GM12878 (cell line): ENCODE results near the gene PACS2. TPM values are rescaled to one million over a fixed set of nuclear protein-coding genes. Genes with fewer than 3 reads are reported as not detected.

ENCODE experiments used
- ATAC-seq: fragments of 200-7000 bp; cut with Tn5 transposase; 3 replicates; pipeline ENCODE4 v1.9.1; 2020; ENCODE audit warnings: mild to moderate bottlenecking, moderate library complexity
- BruUV-seq: library from RNA; stranded (reverse); fragments of 400-500 nt; replicated peaks from 2 replicates; lab custom pipeline; 2021; lab: Mats Ljungman, UMichigan
- CTCF ChIA-PET: fragments of 300-600 bp; sonication (Branson Sonifier 250); formaldehyde crosslinking; extraction: SDS; loops from one replicate; lab custom pipeline; 2021; ENCODE audit warnings: inconsistent platforms; lab: Yijun Ruan, JAX
- POLR2A ChIA-PET: fragments of 350-600 bp; formaldehyde crosslinking; extraction: SDS; loops from one replicate; lab custom pipeline; 2021; ENCODE audit warnings: inconsistent platforms; lab: Charles Lee
- RAD21 ChIA-PET: fragments of 300-600 bp; sonication (Branson Sonifier 250); formaldehyde crosslinking; loops from one replicate; lab custom pipeline; 2023; ENCODE audit warnings: antibody characterized with exemption; ENCODE audit not compliant: unreplicated experiment; lab: Charles Lee
- SMC1A ChIA-PET: fragments of 300-600 bp; sonication (Branson Sonifier 250); formaldehyde crosslinking; loops from one replicate; lab custom pipeline; 2023; ENCODE audit not compliant: unreplicated experiment, uncharacterized antibody; lab: Charles Lee
- DNase-seq: peaks from one replicate; pipeline ENCODE4 v3.0.0-alpha.2; 2011; ENCODE audit warnings: low read depth, low spot score
- FAIRE-seq: peaks from 3 replicates; lab custom pipeline; 2011; peaks lifted over from hg19 to GRCh38; lab: Jason Lieb, UNC
- H2AFZ ChIP-seq: 2 replicates; pipeline ENCODE4 v1.6.0; 2011; ENCODE audit warnings: low read depth, low read length, control low read depth; ENCODE audit not compliant: control insufficient read depth
- H3K27ac ChIP-seq: 2 replicates; pipeline ENCODE4 v1.5.1; 2011; ENCODE audit warnings: control low read depth; ENCODE audit not compliant: control insufficient read depth, insufficient read depth
- H3K27me3 ChIP-seq, 2 experiments: replicated peaks in 1 of 2; 2 replicates each; pipeline versions ENCODE4 v1.6.0 to v1.6.1; 2011; ENCODE audit warnings: low read length in 1 of 2; ENCODE audit not compliant: control insufficient read depth in 2 of 2, insufficient read depth in 2 of 2
- H3K36me3 ChIP-seq, 2 experiments: 2 replicates each; pipeline ENCODE4 v1.5.1; 2011; ENCODE audit warnings: low read length in 1 of 2; ENCODE audit not compliant: control insufficient read depth in 2 of 2, insufficient read depth in 2 of 2
- H3K4me1 ChIP-seq: 2 replicates; pipeline ENCODE4 v1.6.1; 2011; ENCODE audit warnings: mild to moderate bottlenecking, low read length, moderate library complexity, mixed read lengths; ENCODE audit not compliant: control insufficient read depth, insufficient read depth
- H3K4me2 ChIP-seq: 2 replicates; pipeline ENCODE4 v1.6.0; 2011; ENCODE audit warnings: control low read depth; ENCODE audit not compliant: control insufficient read depth, insufficient read depth
- H3K4me3 ChIP-seq: fragments of 200-600 bp; sonication (generic); 2 replicates; pipeline ENCODE4 v1.5.1; 2016
- H3K79me2 ChIP-seq: 2 replicates; pipeline ENCODE4 v1.6.0; 2011; ENCODE audit warnings: low read length; ENCODE audit not compliant: control insufficient read depth, insufficient read depth
- H3K9ac ChIP-seq: 2 replicates; pipeline ENCODE4 v1.8.0; 2011; ENCODE audit warnings: low read length, control low read depth, mixed read lengths; ENCODE audit not compliant: control insufficient read depth, insufficient read depth
- H3K9me3 ChIP-seq: replicated peaks from 3 replicates; pipeline ENCODE4 v1.5.1; 2011; ENCODE audit warnings: mild to moderate bottlenecking, low read length; ENCODE audit not compliant: control insufficient read depth, insufficient read depth
- H4K20me1 ChIP-seq: 2 replicates; pipeline ENCODE4 v1.6.0; 2011; ENCODE audit not compliant: control insufficient read depth, insufficient read depth
- ASH2L ChIP-seq: fragments of 300-600, 200-600 bp; sonication (generic); IDR thresholded peaks from 2 replicates; pipeline ENCODE4 v1.6.1; 2017; ENCODE audit warnings: low read depth, mild to moderate bottlenecking, borderline replicate concordance
- BMI1 ChIP-seq: fragments of 450-650 bp; IDR thresholded peaks from 2 replicates; pipeline ENCODE4 v1.6.1; 2016; ENCODE audit warnings: mild to moderate bottlenecking, moderate library complexity, borderline replicate concordance
- CBX5 ChIP-seq: sonication (generic); IDR thresholded peaks from 2 replicates; pipeline ENCODE4 v1.6.1; 2016; ENCODE audit warnings: low read depth, moderate library complexity, mild to moderate bottlenecking, inconsistent platforms
- ETV6 ChIP-seq, 2 experiments: fragments of 450-650 bp in 1 of 2; IDR thresholded peaks in 1 of 2; conservative IDR thresholded peaks in 1 of 2; 2 replicates each; pipeline ENCODE4 v1.6.1; 2014; ENCODE audit warnings: antibody characterized with exemption in 1 of 2, borderline replicate concordance in 1 of 2, low read depth in 1 of 2, mild to moderate bottlenecking in 1 of 2, moderate library complexity in 1 of 2
- HDGF ChIP-seq: fragments of 450-650 bp; IDR thresholded peaks from 2 replicates; pipeline ENCODE4 v1.6.1; 2016; ENCODE audit warnings: antibody characterized with exemption
- IKZF1 ChIP-seq: fragments of 450-650 bp; conservative IDR thresholded peaks from 2 replicates; pipeline ENCODE4 v1.6.1; 2017; ENCODE audit warnings: antibody characterized with exemption, mild to moderate bottlenecking
- IKZF2 ChIP-seq, 2 experiments: fragments of 450-650 bp; IDR thresholded peaks; 2 replicates each; pipeline ENCODE4 v1.6.1; 2017; ENCODE audit warnings: mild to moderate bottlenecking in 2 of 2, moderate library complexity in 2 of 2
- NFIC ChIP-seq: IDR thresholded peaks from 2 replicates; pipeline ENCODE4 v1.6.1; 2012; ENCODE audit warnings: low read depth, mild to moderate bottlenecking, inconsistent platforms, low read length, moderate library complexity
- RAD21 ChIP-seq: IDR thresholded peaks from 2 replicates; pipeline ENCODE4 v1.6.1; 2011; ENCODE audit warnings: mild to moderate bottlenecking, low read depth, low read length, moderate library complexity; ENCODE audit not compliant: insufficient read depth
- STAT3 ChIP-seq: IDR thresholded peaks from 2 replicates; pipeline ENCODE4 v1.6.1; 2011; ENCODE audit warnings: low read depth, low read length, improper control_type of control experiment
- TBL1XR1 ChIP-seq: IDR thresholded peaks from 2 replicates; pipeline ENCODE4 v1.6.1; 2012; ENCODE audit warnings: low read depth, low read length, improper control_type of control experiment
- ZNF217 ChIP-seq: fragments of 450-650 bp; IDR thresholded peaks from 2 replicates; pipeline ENCODE4 v1.6.1; 2017; ENCODE audit warnings: antibody characterized with exemption, mild to moderate bottlenecking
- WGBS: methylation state at CpG from one replicate; pipeline ENCODE4 v1.1.6; 2016; ENCODE audit warnings: low lambda C conversion rate; ENCODE audit not compliant: insufficient replicate concordance, insufficient coverage; ENCODE audit errors: missing lambda C conversion rate; 5-methylcytosine and 5-hydroxymethylcytosine counted together
- in situ Hi-C: fragments of 300-500 bp; cut with MboI; formaldehyde crosslinking; loops from 9 replicates; pipeline ENCODE4 v1.14.3; 2018; ENCODE audit warnings: mixed read lengths
- intact Hi-C: fragments of 100-400 bp; cut with micrococcal nuclease; formaldehyde crosslinking; loops from one replicate; pipeline ENCODE4 v1.14.2; 2022; ENCODE audit not compliant: unreplicated experiment
- polyA plus RNA-seq, 11 experiments: library from polyadenylated mRNA; depleted of rRNA in 4 of 11; unstranded in 6 of 11; stranded (reverse) in 5 of 11; fragments of >200 nt; fragmentation: Nextera tagmentation in 4 of 11; fragmentation: Illumina TruSeq in 1 of 11; extraction: Ambion mirVana in 4 of 11; extraction: Trizol in 1 of 11; gene quantifications; 1 replicate in 1 of 11; 2 replicates in 10 of 11; pipeline versions ENCODE4 v1.2.1 to v1.2.3, GENCODE V29; 2011 to 2016; ENCODE audit warnings: inconsistent platforms in 2 of 11, missing spikeins in 2 of 11, low read depth in 1 of 11
- total RNA-seq, 4 experiments: library from RNA; depleted of rRNA in 3 of 4; stranded (reverse); fragments of >200 nt in 3 of 4; fragmentation: Illumina TruSeq in 1 of 4; extraction: Trizol in 1 of 4; gene quantifications; 2 replicates each; pipeline versions ENCODE4 v1.2.1 to v1.2.3, GENCODE V29; 2013 to 2021
- TF ChIP-seq, protein P1 (sequence below), 3 experiments: IDR thresholded peaks in 2 of 3; conservative IDR thresholded peaks in 1 of 3; 2 replicates each; pipeline ENCODE4 v1.5.1; 2011; ENCODE audit warnings: low read depth in 3 of 3, low read length in 3 of 3, mild to moderate bottlenecking in 3 of 3, control low read depth in 2 of 3, moderate library complexity in 2 of 3, inconsistent platforms in 1 of 3, mixed read lengths in 1 of 3; ENCODE audit not compliant: control insufficient read depth in 2 of 3, insufficient read depth in 1 of 3; ENCODE audit errors: extremely low read depth in 1 of 3
- TF ChIP-seq, protein P2 (sequence below): fragments of 450-650 bp; IDR thresholded peaks from 2 replicates; pipeline ENCODE4 v1.6.1; 2017; ENCODE audit warnings: mild to moderate bottlenecking, moderate library complexity
- TF ChIP-seq, protein P3 (sequence below): fragments of 150-350 bp; IDR thresholded peaks from 2 replicates; pipeline ENCODE4 v1.6.1; 2016; ENCODE audit warnings: low read depth, low read length

The PACS2 gene
- total and polyA plus RNA-seq, 10 of the 15 experiments (the other 5 are each of a cell fraction or from before 2014, with no cell fraction given) = 0.21 to 37.3 (median 9.4) TPM

DNA sequence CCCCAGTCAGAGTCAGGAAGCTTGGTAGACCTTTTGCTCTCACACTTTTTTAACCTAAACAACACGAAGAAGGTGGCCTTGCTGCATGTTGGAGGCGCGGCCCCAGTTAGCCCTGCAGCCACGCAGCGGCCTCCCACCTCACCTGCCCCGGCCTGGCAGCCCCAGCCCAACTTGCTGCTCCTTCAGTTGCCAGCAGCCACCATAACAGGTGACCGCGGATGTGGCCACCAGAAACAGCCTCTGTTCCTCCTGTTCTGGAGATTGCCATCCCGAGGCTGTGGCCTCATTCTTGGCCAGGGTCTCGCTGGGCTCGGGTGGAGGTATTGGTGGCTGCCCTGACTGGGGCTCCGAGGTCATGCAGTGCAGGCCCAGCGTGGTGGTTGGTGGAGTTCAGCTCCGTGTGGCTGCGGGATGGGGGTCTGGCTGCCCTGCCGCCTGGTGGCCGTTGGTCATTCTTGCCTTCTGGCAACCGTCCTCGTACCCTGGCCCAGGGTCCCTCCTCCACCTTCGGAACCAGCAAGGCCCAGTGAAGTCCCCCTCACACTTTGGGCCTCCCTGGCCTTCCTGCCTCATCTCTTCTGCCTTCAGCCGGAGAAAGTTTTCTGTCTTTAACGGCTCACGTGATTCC is 63.1 kb downstream of the PACS2 start:
- in situ Hi-C loops (no loop called here), intact Hi-C loops (no loop called here)
- H3K4me2 ChIP-seq = no peak overlapping the region
- POLR2A ChIA-PET = no interaction called here
- H4K20me1 ChIP-seq = no peaks in the 10 kb centered on the region
- H3K36me3 ChIP-seq = no peaks in the 10 kb centered on the region
- RAD21 ChIA-PET = no interaction called here
- DNase-seq (no peak), ATAC-seq (no peak), FAIRE-seq (no peak)
- no peak overlapping the region for H2AFZ ChIP-seq
- SMC1A ChIA-PET = no interaction called here
- CTCF ChIA-PET = interaction anchor here (0.6 kb wide), 1 partner anchor 529 kb away, joined by 3 read pairs; no protein-coding TSS in a partner anchor
- H3K9ac ChIP-seq = no peak overlapping the region
- H3K9me3 ChIP-seq = no peaks in the 10 kb centered on the region
- WGBS = 70% methylated on average over 23 of the region's 23 CpGs
- no peak overlapping the region for H3K27ac ChIP-seq
- H3K79me2 ChIP-seq = no peaks in the 10 kb centered on the region
- H3K27me3 ChIP-seq = no peaks in the 10 kb centered on the region
- no peaks in the 10 kb centered on the region; the same call in none of the 2 replicates for H3K4me1 ChIP-seq
- H3K4me3 ChIP-seq = no peak overlapping the region
- no TSS peak for BruUV-seq
- no peak for TF ChIP-seq HDGF
- TF ChIP-seq, protein P1, sequence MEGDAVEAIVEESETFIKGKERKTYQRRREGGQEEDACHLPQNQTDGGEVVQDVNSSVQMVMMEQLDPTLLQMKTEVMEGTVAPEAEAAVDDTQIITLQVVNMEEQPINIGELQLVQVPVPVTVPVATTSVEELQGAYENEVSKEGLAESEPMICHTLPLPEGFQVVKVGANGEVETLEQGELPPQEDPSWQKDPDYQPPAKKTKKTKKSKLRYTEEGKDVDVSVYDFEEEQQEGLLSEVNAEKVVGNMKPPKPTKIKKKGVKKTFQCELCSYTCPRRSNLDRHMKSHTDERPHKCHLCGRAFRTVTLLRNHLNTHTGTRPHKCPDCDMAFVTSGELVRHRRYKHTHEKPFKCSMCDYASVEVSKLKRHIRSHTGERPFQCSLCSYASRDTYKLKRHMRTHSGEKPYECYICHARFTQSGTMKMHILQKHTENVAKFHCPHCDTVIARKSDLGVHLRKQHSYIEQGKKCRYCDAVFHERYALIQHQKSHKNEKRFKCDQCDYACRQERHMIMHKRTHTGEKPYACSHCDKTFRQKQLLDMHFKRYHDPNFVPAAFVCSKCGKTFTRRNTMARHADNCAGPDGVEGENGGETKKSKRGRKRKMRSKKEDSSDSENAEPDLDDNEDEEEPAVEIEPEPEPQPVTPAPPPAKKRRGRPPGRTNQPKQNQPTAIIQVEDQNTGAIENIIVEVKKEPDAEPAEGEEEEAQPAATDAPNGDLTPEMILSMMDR (IDR thresholded peaks at IDR 0.05 in 2 of 3, conservative IDR thresholded peaks at IDR 0.05 in 1 of 3; ENCODE audit: control insufficient read depth in 2 of 3, extremely low read depth in 1 of 3, insufficient read depth in 1 of 3, low read depth in 3 of 3, low read length in 3 of 3) = no peak
- no peak for TF ChIP-seq ASH2L
- TF ChIP-seq, protein P2, sequence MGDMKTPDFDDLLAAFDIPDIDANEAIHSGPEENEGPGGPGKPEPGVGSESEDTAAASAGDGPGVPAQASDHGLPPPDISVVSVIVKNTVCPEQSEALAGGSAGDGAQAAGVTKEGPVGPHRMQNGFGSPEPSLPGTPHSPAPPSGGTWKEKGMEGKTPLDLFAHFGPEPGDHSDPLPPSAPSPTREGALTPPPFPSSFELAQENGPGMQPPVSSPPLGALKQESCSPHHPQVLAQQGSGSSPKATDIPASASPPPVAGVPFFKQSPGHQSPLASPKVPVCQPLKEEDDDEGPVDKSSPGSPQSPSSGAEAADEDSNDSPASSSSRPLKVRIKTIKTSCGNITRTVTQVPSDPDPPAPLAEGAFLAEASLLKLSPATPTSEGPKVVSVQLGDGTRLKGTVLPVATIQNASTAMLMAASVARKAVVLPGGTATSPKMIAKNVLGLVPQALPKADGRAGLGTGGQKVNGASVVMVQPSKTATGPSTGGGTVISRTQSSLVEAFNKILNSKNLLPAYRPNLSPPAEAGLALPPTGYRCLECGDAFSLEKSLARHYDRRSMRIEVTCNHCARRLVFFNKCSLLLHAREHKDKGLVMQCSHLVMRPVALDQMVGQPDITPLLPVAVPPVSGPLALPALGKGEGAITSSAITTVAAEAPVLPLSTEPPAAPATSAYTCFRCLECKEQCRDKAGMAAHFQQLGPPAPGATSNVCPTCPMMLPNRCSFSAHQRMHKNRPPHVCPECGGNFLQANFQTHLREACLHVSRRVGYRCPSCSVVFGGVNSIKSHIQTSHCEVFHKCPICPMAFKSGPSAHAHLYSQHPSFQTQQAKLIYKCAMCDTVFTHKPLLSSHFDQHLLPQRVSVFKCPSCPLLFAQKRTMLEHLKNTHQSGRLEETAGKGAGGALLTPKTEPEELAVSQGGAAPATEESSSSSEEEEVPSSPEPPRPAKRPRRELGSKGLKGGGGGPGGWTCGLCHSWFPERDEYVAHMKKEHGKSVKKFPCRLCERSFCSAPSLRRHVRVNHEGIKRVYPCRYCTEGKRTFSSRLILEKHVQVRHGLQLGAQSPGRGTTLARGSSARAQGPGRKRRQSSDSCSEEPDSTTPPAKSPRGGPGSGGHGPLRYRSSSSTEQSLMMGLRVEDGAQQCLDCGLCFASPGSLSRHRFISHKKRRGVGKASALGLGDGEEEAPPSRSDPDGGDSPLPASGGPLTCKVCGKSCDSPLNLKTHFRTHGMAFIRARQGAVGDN = no peak
- TF ChIP-seq RAD21 = no peak
- TF ChIP-seq, protein P3, sequence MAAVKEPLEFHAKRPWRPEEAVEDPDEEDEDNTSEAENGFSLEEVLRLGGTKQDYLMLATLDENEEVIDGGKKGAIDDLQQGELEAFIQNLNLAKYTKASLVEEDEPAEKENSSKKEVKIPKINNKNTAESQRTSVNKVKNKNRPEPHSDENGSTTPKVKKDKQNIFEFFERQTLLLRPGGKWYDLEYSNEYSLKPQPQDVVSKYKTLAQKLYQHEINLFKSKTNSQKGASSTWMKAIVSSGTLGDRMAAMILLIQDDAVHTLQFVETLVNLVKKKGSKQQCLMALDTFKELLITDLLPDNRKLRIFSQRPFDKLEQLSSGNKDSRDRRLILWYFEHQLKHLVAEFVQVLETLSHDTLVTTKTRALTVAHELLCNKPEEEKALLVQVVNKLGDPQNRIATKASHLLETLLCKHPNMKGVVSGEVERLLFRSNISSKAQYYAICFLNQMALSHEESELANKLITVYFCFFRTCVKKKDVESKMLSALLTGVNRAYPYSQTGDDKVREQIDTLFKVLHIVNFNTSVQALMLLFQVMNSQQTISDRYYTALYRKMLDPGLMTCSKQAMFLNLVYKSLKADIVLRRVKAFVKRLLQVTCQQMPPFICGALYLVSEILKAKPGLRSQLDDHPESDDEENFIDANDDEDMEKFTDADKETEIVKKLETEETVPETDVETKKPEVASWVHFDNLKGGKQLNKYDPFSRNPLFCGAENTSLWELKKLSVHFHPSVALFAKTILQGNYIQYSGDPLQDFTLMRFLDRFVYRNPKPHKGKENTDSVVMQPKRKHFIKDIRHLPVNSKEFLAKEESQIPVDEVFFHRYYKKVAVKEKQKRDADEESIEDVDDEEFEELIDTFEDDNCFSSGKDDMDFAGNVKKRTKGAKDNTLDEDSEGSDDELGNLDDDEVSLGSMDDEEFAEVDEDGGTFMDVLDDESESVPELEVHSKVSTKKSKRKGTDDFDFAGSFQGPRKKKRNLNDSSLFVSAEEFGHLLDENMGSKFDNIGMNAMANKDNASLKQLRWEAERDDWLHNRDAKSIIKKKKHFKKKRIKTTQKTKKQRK = no peak
- no peak for TF ChIP-seq ETV6 (conservative IDR thresholded peaks at IDR 0.05 in 1 of 2, IDR thresholded peaks at IDR 0.05 in 1 of 2; ENCODE audit: borderline replicate concordance in 1 of 2, low read depth in 1 of 2)
- TF ChIP-seq NFIC = no peak
- TF ChIP-seq STAT3 = no peak
- TF ChIP-seq ZNF217 = no peak
- TF ChIP-seq IKZF2 (IDR thresholded peaks at IDR 0.05) = no peak
- no peak for TF ChIP-seq CBX5
- TF ChIP-seq IKZF1 = no peak
- no peak for TF ChIP-seq TBL1XR1
- TF ChIP-seq BMI1 = no peak
